Dermis blood vessel endothelial cell (primary cell): ENCODE measurements around the gene GFRA3. TPM values are rescaled to one million over a fixed set of nuclear protein-coding genes. Genes with fewer than 3 reads are reported as not detected.
A peak's percentile ranks its signal among the peaks of the same experiment; 100 is the strongest.
"Not testable (repeated sequence)": the region's sequence is repeated elsewhere in the genome, so short reads cannot be mapped to it uniquely, and the experiment has no call there.

Source experiments
- DNase-seq: peaks from one replicate; pipeline ENCODE4 v3.0.0; 2010
- total RNA-seq: library from RNA; depleted of rRNA; stranded (reverse); fragments of >200 nt; gene quantifications from 2 replicates; pipeline ENCODE4 v1.2.3, GENCODE V29; 2014

GFRA3 gene
- total RNA-seq: not detected in 2 replicates

GRCh38 chr5:138274189-138274853, at the start of gene GFRA3:
Gene GFRA3 (minus strand): TSS chr5:138274621. CDS start chr5:138274424, 197 bp downstream.
- DNase-seq: peak; percentile 7

GRCh38 chr5:138318211-138318610, 43.8 kb upstream of the GFRA3 start:
- DNase-seq: not testable (repeated sequence)

GRCh38 chr5:138316355-138316754, 41.9 kb upstream of the GFRA3 start:
- DNase-seq: no peak

GRCh38 chr5:138315751-138316278, 41.4 kb upstream of the GFRA3 start:
- no peak for DNase-seq

- peak; percentile 10 for DNase-seq
Observed at GRCh38 chr5:138305797-138306196, 31.4 kb upstream of the GFRA3 start.

GRCh38 chr5:138303372-138303771, 29.0 kb upstream of the GFRA3 start:
- peak; percentile 46 for DNase-seq

- no peak for DNase-seq
Observed at GRCh38 chr5:138289296-138289695, 14.9 kb upstream of the GFRA3 start.

GRCh38 chr5:138287246-138287645, 12.8 kb upstream of the GFRA3 start:
- DNase-seq: no peak

GRCh38 chr5:138282920-138283742, 8.7 kb upstream of the GFRA3 start:
- DNase-seq: peak; percentile 75

- no peak for DNase-seq
Observed at GRCh38 chr5:138280915-138281314, 6.5 kb upstream of the GFRA3 start.

GRCh38 chr5:138276402-138277054, 2.1 kb upstream of the GFRA3 start:
- no peak for DNase-seq

- DNase-seq: no peak
Observed at GRCh38 chr5:138275895-138276294, 1.5 kb upstream of the GFRA3 start.

GRCh38 chr5:138275379-138275782, 960 bp upstream of the GFRA3 start:
- DNase-seq: no peak

GRCh38 chr5:138273834-138274188, 610 bp downstream of the GFRA3 start:
- DNase-seq: no peak

GRCh38 chr5:138272681-138273080, 1.7 kb downstream of the GFRA3 start:
- DNase-seq: no peak

GRCh38 chr5:138271281-138271680, 3.1 kb downstream of the GFRA3 start:
- no peak for DNase-seq

GRCh38 chr5:138264183-138264582, 10.2 kb downstream of the GFRA3 start:
- DNase-seq: no peak

GRCh38 chr5:138263581-138263980, 10.8 kb downstream of the GFRA3 start:
- no peak for DNase-seq

- peak; percentile 47 for DNase-seq
Observed at GRCh38 chr5:138258704-138259292, 15.6 kb downstream of the GFRA3 start.

GRCh38 chr5:138257583-138257982, 16.8 kb downstream of the GFRA3 start:
- no peak for DNase-seq

- DNase-seq: no peak
Observed at GRCh38 chr5:138252944-138253343, 21.5 kb downstream of the GFRA3 start.

GRCh38 chr5:138247800-138248199, 26.6 kb downstream of the GFRA3 start:
- DNase-seq: not testable (repeated sequence)

- DNase-seq: no peak
Observed at GRCh38 chr5:138246822-138247221, 27.6 kb downstream of the GFRA3 start.
